Upper lobe of left lung (tissue), 4 donors: ENCODE data around the gene KDM2B.

Experiments used
- CTCF ChIP-seq, 6 experiments: fragments of 450-650 bp in 4 of 6; fragments of 200-600 bp in 2 of 6; sonication (generic) in 2 of 6; IDR thresholded peaks; one replicate each; pipeline ENCODE4 v1.5.1; 2016 to 2019; ENCODE audit warnings: antibody characterized with exemption in 6 of 6
- POLR2A ChIP-seq, 4 donors: fragments of 450-650 bp; IDR thresholded peaks; one replicate each; pipeline ENCODE4 v1.5.1; 2016 to 2017; ENCODE audit warnings: antibody characterized with exemption in 4 of 4, mild to moderate bottlenecking in 2 of 4

GRCh38 chr12:121432740-121433480, 147.9 kb downstream of the KDM2B start:
- TF ChIP-seq POLR2A (IDR thresholded peaks at IDR 0.05) (no peak), CTCF (IDR thresholded peaks at IDR 0.05) (no peak)
